Endothelial cell of umbilical vein (primary cell): ENCODE measurements around the gene PTGFR.

Experiments used
- CTCF ChIP-seq, 2 donors: IDR thresholded peaks; 1 replicate in 1 of 2; 2 replicates in 1 of 2; pipeline ENCODE4 v1.5.1; 2011; ENCODE audit warnings: low read length in 2 of 2, mild to moderate bottlenecking in 2 of 2, moderate library complexity in 2 of 2, control low read depth in 1 of 2, inconsistent platforms in 1 of 2, low read depth in 1 of 2; ENCODE audit not compliant: insufficient read depth in 1 of 2; ENCODE audit errors: extremely low read depth in 1 of 2
- EZH2 ChIP-seq: IDR thresholded peaks from 2 replicates; pipeline ENCODE4 v1.6.1; 2012; ENCODE audit warnings: borderline replicate concordance, low read depth, mild to moderate bottlenecking, moderate library complexity, low read length, inconsistent platforms; ENCODE audit not compliant: severe bottlenecking
- GATA2 ChIP-seq: IDR thresholded peaks from 2 replicates; pipeline ENCODE4 v1.7.0; 2011; ENCODE audit warnings: low read depth, mild to moderate bottlenecking, moderate library complexity, mixed read lengths, low read length; ENCODE audit not compliant: insufficient read length, insufficient read depth
- MAX ChIP-seq: IDR thresholded peaks from 2 replicates; pipeline ENCODE4 v1.6.1; 2011; ENCODE audit not compliant: insufficient read depth, insufficient read length
- MYC ChIP-seq: IDR thresholded peaks from one replicate; pipeline ENCODE4 v1.6.1; 2011; ENCODE audit warnings: mild to moderate bottlenecking, low read depth, low read length
- POLR2A ChIP-seq: IDR thresholded peaks from 2 replicates; pipeline ENCODE4 v1.6.1; 2012; ENCODE audit warnings: low read depth, mild to moderate bottlenecking, control low read depth, low read length
- POLR2AphosphoS5 ChIP-seq: IDR thresholded peaks from 2 replicates; pipeline ENCODE4 v1.6.1; 2012; ENCODE audit warnings: low read depth, mild to moderate bottlenecking, control low read depth, low read length, moderate library complexity; ENCODE audit not compliant: insufficient read depth

- TF ChIP-seq CTCF (IDR thresholded peaks at IDR 0.05; ENCODE audit: extremely low read depth in 1 of 2, insufficient read depth in 1 of 2, low read depth in 1 of 2, low read length in 2 of 2) (no peak), POLR2AphosphoS5 (no peak), MYC (no peak), POLR2A (no peak), EZH2 (no peak), MAX (no peak), GATA2 (no peak)
Measured at GRCh38 chr1:78511334-78511733, 20.6 kb downstream of the PTGFR start.
